NCI-H1092 (cell line): Measurements from ENCODE around the gene YJU2.

Experiments
- DNase-seq: peaks from one replicate; lab custom pipeline; 2025; lab: John Stamatoyannopoulos, UW

YJU2 gene

DNA sequence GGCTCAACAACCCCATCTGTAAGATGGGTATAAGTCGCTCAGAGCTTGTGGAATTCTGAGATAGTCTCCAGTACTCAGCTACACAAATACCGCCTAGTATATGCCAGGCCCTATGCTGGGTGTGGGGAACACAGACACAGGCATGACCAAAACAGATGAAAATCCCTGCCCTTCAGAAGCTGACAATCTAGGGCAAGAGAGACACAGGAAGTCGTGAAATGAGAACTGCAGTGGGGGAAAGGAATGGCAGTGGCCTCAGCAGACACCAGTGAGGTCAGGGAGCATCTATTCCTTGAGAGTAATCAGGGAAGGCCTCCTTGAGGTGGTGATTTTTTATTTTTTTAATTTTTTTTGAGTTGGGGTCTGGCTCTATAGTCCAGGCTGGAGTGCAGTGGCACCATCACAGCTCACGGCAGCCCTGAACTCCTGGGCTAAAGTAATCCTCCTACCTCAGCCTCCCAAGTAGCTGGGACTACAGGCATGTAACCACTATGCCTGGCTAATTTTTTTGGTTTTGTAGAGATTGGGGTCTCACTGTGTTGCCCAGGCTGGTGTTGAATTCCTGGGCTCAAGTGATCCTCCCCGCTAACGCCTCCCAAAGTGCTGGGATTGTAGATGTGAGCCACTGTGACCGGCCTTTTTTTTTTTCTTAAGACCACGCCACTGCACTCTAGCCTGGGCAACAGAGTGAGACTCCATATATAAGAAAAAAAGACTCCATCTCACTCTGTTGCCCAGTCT, 52.1 kb downstream of the YJU2 start:
- DNase-seq = no peak

DNA sequence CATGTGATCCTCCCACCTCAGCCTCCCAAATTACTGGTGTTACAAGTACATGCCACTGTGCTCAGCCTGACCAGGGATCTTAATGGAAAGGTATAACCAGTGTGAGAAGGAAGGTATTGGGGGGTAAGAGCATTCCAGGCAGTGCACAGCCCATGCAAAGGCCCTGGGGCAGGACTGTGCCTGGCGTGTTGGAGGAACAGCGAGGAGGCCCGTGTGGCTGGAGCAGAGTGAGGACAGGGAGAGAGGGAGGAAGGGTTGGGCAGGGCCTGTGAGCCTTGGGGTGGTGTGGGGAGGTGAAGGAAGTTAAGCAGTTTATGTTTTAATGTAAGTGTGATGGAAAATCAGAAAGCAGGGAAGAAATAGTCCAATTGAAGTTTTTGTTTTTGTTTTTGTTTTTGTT, 53.7 kb downstream of the YJU2 start:
- DNase-seq = no peak

GRCh38 chr19:4301590-4302242, 54.8 kb downstream of the YJU2 start:
- DNase-seq = no peak

DNA sequence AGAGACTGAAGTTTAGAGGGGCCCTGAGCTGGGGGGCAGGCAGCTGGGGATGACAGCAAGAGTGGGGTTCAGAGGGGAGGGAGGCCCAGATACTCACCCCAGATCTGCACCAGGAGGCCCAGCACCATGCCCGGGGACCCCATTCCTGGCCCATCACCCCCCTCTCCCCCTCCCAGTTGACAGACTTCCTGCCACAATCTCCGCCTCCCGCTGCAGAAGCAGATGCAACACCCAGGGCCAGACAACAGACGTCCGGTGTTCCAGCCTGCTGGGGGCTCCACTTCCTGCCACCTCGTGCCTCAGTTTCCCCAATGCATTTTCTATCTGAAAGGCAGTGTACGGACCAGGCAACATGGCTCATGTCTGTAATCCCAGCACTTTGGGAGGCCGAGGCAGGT, 55.4 kb downstream of the YJU2 start, which contains the start of gene TMIGD2:
Gene TMIGD2, minus strand, starts transcription at position 147 of the 398 bp plus-strand sequence. Its CDS starts 4 bp downstream, at position 143.
- DNase-seq = no peak

GRCh38 chr19:4303819-4304537, 57.1 kb downstream of the YJU2 start:
- DNase-seq = no peak

- peak; percentile 53 for DNase-seq
Measured at GRCh38 chr19:4304538-4305256, 57.8 kb downstream of the YJU2 start, which contains the start of gene FSD1. FSD1 (plus strand) TSS chr19:4304598; CDS start chr19:4304747, 149 bp downstream.

DNA sequence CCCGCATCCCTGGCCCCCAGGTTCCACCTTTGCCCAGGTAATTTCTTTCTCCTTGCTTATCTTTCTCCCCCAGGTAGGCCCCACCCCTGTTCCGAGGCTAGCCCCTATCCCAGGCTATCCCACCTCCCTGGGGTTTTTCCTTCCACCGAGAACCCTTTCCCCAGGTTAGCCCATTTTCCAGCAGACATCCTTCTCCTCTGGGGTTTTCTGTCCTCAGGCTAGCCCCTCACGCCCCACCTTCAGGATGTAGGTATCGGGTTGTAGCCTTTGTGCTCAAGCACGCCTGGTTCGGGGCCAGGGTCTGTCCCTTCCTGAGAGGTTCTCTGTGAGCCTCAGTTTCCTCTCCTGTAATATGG, 58.4 kb downstream of the YJU2 start:
- DNase-seq = no peak

GRCh38 chr19:4305659-4306058, 58.8 kb downstream of the YJU2 start:
- no peak for DNase-seq

DNA sequence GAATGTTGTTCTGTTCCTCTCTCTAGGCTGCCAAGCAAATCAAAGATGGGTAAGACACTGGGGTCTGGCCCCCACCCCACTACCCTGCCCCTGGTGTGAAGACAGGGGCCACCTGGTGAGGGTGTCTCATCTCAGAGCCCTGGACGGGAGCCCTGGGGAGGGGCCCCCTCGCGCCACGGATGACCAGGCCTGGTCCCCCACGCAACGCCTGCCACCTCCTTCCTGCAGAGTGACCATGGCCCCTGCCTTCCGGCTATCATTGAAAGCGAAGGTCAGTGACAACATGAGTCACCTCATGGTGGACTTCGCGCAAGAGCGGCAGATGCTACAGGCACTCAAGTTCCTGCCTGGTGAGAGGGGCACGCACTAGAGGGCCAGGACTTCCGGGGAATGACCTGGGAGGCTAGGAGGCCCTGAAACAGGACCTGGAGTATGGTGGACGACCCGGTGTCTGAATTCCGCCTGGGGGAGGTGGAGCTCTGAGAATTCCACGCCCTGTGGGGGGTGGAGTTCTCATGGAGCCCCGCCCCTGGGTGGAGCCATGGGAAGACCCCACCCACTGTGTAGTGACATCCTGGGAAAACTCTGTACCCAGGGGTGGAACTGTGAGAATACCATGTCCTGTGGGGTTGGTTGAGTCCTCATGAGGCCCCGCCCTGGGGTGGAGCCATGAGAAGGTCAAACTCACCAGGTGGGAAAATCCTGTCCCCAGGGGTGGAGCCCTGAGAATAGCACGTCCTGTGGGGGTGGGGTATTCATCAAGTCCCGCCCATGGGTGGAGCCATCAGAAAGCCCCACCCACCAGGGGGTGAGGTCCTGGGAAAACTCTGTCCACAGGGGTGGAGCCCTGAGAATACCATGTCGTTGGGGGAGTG, 63.6 kb downstream of the YJU2 start:
- DNase-seq = no peak

- no peak for DNase-seq
Measured at GRCh38 chr19:4313847-4314490, 67.1 kb downstream of the YJU2 start.

DNA sequence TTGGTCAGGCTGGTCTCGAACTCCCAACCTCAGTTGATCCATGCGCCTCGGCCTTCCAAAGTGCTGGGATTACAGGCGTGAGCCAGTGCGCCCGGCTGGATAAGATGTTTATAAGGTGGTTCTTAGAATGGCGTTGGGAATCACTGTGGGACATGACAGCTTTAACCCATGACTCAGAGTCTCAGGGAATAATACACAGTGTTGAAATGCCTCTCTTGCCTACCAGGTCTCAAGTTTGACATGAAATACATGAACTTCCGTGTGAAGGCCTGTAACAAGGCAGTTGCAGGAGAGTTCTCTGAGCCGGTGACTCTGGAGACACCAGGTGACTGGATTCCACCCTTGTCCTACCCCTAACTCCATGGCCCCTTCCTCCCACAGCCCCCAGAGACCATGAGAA, 70.1 kb downstream of the YJU2 start:
- no peak for DNase-seq

DNA sequence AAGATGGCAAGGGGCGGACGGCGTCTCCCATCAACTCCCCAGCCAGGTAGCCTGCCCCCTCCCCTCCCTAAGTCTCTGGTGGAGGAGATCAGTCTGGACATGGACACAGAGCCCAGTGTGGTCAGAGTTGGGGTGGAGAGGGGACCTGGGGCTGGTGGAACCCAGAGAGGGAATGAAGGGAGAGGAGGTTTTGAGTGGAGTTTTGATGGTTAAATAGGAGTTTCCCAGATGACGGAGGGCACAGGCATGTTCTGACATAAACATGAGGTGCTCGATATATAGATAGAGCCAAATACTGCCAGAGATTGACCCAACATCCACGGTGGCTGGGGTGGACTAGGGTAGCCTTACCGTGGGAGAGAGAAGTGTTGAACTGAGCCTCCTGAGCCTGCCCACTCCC, 71.6 kb downstream of the YJU2 start:
- DNase-seq = no peak
